ENCODE data around the gene JAK1. TPM values are rescaled to one million over a fixed set of nuclear protein-coding genes. Genes with fewer than 3 reads are reported as not detected.

Gene JAK1
- total RNA-seq, 1 donor from 2014 or later = 55.8 TPM

DNA sequence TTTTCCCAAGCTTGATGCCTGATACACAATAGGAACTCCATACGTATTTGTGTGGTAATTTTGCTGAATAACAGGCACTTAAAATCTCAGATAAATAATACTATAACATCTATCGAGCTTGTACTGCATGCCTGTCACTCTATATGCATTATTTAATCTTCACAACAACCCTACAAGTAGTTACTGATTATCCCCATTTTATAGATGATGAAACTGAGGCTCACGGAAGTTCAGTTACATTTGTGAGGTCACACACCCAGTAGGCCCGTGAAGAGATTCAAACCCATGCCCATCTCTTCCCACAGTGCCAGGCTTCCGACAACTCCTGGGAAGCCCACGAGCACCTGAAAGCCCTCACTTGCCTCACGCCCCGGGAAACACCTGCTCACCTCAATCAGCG, 122.7 kb downstream of the JAK1 start:
- TF ChIP-seq, protein P1, sequence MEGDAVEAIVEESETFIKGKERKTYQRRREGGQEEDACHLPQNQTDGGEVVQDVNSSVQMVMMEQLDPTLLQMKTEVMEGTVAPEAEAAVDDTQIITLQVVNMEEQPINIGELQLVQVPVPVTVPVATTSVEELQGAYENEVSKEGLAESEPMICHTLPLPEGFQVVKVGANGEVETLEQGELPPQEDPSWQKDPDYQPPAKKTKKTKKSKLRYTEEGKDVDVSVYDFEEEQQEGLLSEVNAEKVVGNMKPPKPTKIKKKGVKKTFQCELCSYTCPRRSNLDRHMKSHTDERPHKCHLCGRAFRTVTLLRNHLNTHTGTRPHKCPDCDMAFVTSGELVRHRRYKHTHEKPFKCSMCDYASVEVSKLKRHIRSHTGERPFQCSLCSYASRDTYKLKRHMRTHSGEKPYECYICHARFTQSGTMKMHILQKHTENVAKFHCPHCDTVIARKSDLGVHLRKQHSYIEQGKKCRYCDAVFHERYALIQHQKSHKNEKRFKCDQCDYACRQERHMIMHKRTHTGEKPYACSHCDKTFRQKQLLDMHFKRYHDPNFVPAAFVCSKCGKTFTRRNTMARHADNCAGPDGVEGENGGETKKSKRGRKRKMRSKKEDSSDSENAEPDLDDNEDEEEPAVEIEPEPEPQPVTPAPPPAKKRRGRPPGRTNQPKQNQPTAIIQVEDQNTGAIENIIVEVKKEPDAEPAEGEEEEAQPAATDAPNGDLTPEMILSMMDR (IDR thresholded peaks at IDR 0.05; ENCODE audit: insufficient read depth, low read length, severe bottlenecking) = no peak
- no peak overlapping the region for H3K4me3 ChIP-seq (ENCODE audit: low read depth, low read length)
- DNase-seq (ENCODE audit: low read depth) = no peak
- peaks cover 23% of the 10 kb centered on the region for H3K36me3 ChIP-seq (ENCODE audit: control insufficient read depth, insufficient read depth, low read length)
- H3K27me3 ChIP-seq (ENCODE audit: control insufficient read depth, insufficient read depth, low read length) = no peaks in the 10 kb centered on the region
- no peak for FAIRE-seq

DNA sequence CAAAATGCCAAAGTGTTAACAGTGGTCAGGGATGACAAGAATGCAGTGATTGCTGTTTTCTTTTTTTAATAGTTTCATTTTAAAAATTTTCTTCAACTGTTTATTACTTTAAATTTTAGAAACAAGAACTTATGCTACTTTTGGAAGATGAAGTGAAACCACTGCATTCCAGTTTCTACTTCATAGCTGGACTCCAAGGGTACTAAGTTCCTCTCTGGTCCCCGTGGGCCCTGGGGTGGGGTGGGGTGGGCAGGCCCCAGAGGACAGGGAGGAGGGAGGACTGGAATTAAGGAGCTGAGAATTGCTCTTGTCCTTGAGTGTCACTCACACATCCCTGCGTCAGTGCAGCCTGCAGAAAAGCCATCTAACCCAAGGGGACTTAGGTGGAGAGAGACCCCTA, 124.1 kb downstream of the JAK1 start:
- DNase-seq (ENCODE audit: low read depth) = no peak
- Histone ChIP-seq H3K36me3 (ENCODE audit: control insufficient read depth, insufficient read depth, low read length) (peaks cover 28% of the 10 kb centered on the region), H3K4me3 (ENCODE audit: low read depth, low read length) (no peak overlapping the region), H3K27me3 (ENCODE audit: control insufficient read depth, insufficient read depth, low read length) (no peaks in the 10 kb centered on the region)
- TF ChIP-seq, protein P1 (IDR thresholded peaks at IDR 0.05; ENCODE audit: insufficient read depth, low read length, severe bottlenecking) = no peak
- FAIRE-seq = no peak

DNA sequence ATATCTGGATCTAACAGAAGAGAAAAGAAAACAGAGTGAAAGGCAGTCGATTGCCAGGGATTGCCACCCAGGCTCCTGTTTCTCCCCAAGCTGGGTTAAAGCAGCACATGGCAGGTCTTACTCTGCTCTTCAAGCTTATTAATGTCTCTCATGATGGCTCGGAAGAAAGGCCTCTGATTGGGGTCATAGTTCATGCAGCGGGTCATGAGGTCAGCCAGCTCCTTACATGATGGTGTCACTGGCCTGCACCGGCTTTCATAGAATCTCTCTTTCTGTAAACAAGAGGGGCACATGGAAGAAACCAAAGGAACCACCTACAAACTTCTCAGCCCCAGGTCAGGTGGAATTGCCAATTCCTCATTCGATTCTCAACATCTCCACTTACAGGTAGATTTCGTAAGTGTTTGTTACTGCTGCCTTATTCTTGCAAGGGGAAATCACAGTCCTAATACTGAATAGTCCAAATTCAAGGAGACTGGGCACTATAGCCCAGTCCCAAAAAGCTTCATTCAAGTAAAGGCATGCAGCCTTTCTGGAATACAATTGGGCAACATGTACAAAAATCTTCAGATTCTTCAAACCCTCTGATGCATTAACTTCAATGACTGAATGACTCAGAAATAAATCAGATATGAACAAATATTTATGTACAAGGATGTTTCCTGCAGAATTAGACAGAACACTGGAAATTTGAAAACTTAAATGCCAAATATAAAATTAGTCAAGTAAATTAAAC, 124.9 kb downstream of the JAK1 start:
- FAIRE-seq = peak; percentile 83
- Histone ChIP-seq H3K27me3 (ENCODE audit: control insufficient read depth, insufficient read depth, low read length) (no peaks in the 10 kb centered on the region), H3K36me3 (ENCODE audit: control insufficient read depth, insufficient read depth, low read length) (peaks cover 29% of the 10 kb centered on the region), H3K4me3 (ENCODE audit: low read depth, low read length) (no peak overlapping the region)
- TF ChIP-seq, protein P1 (IDR thresholded peaks at IDR 0.05; ENCODE audit: insufficient read depth, low read length, severe bottlenecking) = no peak
- peak; percentile 73 for DNase-seq (ENCODE audit: low read depth)

DNA sequence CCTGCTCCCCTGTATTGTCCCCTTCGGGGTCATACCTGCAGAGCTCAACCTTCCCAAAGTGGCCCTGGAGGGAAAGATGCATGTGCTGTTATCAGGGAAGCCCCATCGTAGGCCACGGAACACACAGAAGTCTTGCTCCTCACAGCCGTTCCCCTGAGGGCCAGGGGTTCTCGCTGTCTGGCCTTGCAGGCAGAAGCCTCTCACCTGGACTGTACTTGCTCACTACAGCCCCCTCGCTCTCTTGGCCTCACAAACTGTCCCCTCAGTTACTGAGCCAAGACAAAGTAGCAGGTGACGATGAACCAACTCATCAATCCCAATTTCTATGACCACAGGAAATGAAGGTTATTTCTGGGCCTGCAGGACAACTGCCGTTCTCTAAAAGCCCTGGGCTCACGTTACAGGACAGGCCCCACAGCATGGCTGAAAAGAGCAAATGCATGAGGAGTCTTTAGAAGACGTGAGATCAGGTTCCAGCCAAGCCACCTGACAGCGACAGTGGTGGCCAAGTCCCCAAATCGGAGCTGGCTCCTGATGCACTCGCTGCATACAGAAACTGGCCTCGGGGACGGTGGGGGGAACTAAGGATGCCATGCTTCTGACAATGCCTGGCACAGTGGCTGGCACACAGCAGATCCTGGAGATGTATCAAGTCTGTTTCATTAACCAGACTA, 126.5 kb downstream of the JAK1 start:
- TF ChIP-seq, protein P1 (IDR thresholded peaks at IDR 0.05; ENCODE audit: insufficient read depth, low read length, severe bottlenecking) = no peak
- Histone ChIP-seq H3K36me3 (ENCODE audit: control insufficient read depth, insufficient read depth, low read length) (peaks cover 29% of the 10 kb centered on the region), H3K4me3 (ENCODE audit: low read depth, low read length) (no peak overlapping the region), H3K27me3 (ENCODE audit: control insufficient read depth, insufficient read depth, low read length) (no peaks in the 10 kb centered on the region)
- no peak for DNase-seq (ENCODE audit: low read depth)
- no peak for FAIRE-seq

DNA sequence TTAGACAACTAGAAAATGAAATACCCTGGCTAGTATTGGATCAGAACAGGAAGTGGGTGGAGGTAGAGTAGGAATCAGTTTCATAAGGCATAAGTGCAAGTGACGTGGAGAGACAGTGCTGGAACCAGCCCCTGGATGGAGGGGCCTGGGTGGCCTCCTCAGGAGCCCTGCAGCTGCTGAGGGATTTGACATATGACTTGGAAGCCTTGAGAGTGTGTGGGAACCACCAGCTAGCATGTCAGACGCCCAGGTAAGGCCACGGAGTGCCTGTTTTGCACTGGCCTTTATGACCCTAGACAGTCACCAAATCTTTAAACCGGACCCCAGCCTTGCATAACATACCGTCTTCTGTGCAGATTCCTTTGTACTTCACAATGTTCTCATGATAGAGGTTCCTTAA, 127.1 kb downstream of the JAK1 start:
- no peak for DNase-seq (ENCODE audit: low read depth)
- FAIRE-seq = no peak
- Histone ChIP-seq H3K4me3 (ENCODE audit: low read depth, low read length) (no peak overlapping the region), H3K36me3 (ENCODE audit: control insufficient read depth, insufficient read depth, low read length) (peaks cover 26% of the 10 kb centered on the region), H3K27me3 (ENCODE audit: control insufficient read depth, insufficient read depth, low read length) (no peaks in the 10 kb centered on the region)
- TF ChIP-seq, protein P1 (IDR thresholded peaks at IDR 0.05; ENCODE audit: insufficient read depth, low read length, severe bottlenecking) = no peak

Data from bronchial epithelial cell (primary cell).